MG63 (cell line): ENCODE measurements around the gene SAMD1. TPM values are rescaled to one million over a fixed set of nuclear protein-coding genes. Genes with fewer than 3 reads are reported as not detected.

ENCODE experiments used
- DNase-seq: peaks from one replicate; pipeline ENCODE4 v3.0.0-alpha.2; 2020
- H3K27me3 ChIP-seq: fragments of 250-450 bp; sonication (Bioruptor Pico); 2 replicates; pipeline ENCODE4 v1.5.1; 2020; ENCODE audit warnings: mild to moderate bottlenecking, moderate library complexity
- H3K36me3 ChIP-seq: fragments of 250-450 bp; sonication (Bioruptor Pico); 2 replicates; pipeline ENCODE4 v1.5.1; 2020; ENCODE audit warnings: mild to moderate bottlenecking, moderate library complexity
- H3K4me3 ChIP-seq: fragments of 250-450 bp; sonication (Bioruptor Pico); 2 replicates; pipeline ENCODE4 v1.5.1; 2020; ENCODE audit warnings: mild to moderate bottlenecking, moderate library complexity
- H3K9me3 ChIP-seq: fragments of 250-450 bp; sonication (Bioruptor Pico); 2 replicates; pipeline ENCODE4 v1.5.1; 2020; ENCODE audit warnings: mild to moderate bottlenecking, moderate library complexity
- total RNA-seq: library from RNA; depleted of rRNA; stranded (reverse); fragments of >200 nt; shearing (Covaris generic); gene quantifications from 2 replicates; pipeline ENCODE4 v1.2.3, GENCODE V29; 2014; ENCODE audit warnings: low replicate concordance

SAMD1 gene
- total RNA-seq, 1 experiment from 2014 or later = 99.7 TPM

GRCh38 chr19:14116918-14117578 lies 26.5 kb upstream of the SAMD1 start:
- Histone ChIP-seq H3K36me3 (peaks cover 6% of the 10 kb centered on the region), H3K9me3 (no peaks in the 10 kb centered on the region), H3K27me3 (no peaks in the 10 kb centered on the region), H3K4me3 (peak overlapping the region; percentile 77)
- DNase-seq = no peak

- DNase-seq = no peak
- no peaks in the 10 kb centered on the region for H3K9me3 ChIP-seq
- H3K27me3 ChIP-seq = no peaks in the 10 kb centered on the region
- peak overlapping the region; percentile 77 for H3K4me3 ChIP-seq
- H3K36me3 ChIP-seq = peaks cover 6% of the 10 kb centered on the region
Observed at GRCh38 chr19:14116525-14116917, 26.0 kb upstream of the SAMD1 start.

GRCh38 chr19:14115756-14116155 lies 25.2 kb upstream of the SAMD1 start:
- no peaks in the 10 kb centered on the region for H3K27me3 ChIP-seq
- no peak overlapping the region; the same call in 1 of the 2 replicates for H3K4me3 ChIP-seq
- DNase-seq = no peak
- peaks cover 6% of the 10 kb centered on the region for H3K36me3 ChIP-seq
- no peaks in the 10 kb centered on the region for H3K9me3 ChIP-seq

GRCh38 chr19:14114854-14115253 lies 24.3 kb upstream of the SAMD1 start:
- H3K4me3 ChIP-seq = no peak overlapping the region
- H3K27me3 ChIP-seq = no peaks in the 10 kb centered on the region
- H3K9me3 ChIP-seq = no peaks in the 10 kb centered on the region
- H3K36me3 ChIP-seq = peaks cover 4% of the 10 kb centered on the region
- DNase-seq = peak; percentile 49

- H3K36me3 ChIP-seq = peaks cover under 1% of the 10 kb centered on the region
- no peak overlapping the region for H3K4me3 ChIP-seq
- DNase-seq = no peak
- H3K9me3 ChIP-seq = no peaks in the 10 kb centered on the region
- no peaks in the 10 kb centered on the region for H3K27me3 ChIP-seq
Observed at GRCh38 chr19:14114439-14114838, 23.9 kb upstream of the SAMD1 start.

- Histone ChIP-seq H3K36me3 (no peaks in the 10 kb centered on the region; the same call in none of the 2 replicates), H3K9me3 (no peaks in the 10 kb centered on the region), H3K4me3 (no peak overlapping the region), H3K27me3 (no peaks in the 10 kb centered on the region)
- DNase-seq = peak; percentile 29
Observed at GRCh38 chr19:14113762-14114414, 23.3 kb upstream of the SAMD1 start.

GRCh38 chr19:14112809-14113385 lies 22.3 kb upstream of the SAMD1 start:
- Histone ChIP-seq H3K9me3 (no peaks in the 10 kb centered on the region), H3K27me3 (no peaks in the 10 kb centered on the region), H3K36me3 (peaks cover 5% of the 10 kb centered on the region), H3K4me3 (no peak overlapping the region)
- no peak for DNase-seq

- H3K27me3 ChIP-seq = no peaks in the 10 kb centered on the region
- peaks cover 12% of the 10 kb centered on the region for H3K36me3 ChIP-seq
- H3K4me3 ChIP-seq = no peak overlapping the region
- no peaks in the 10 kb centered on the region for H3K9me3 ChIP-seq
- no peak for DNase-seq
Observed at GRCh38 chr19:14112051-14112808, 21.7 kb upstream of the SAMD1 start.

GRCh38 chr19:14111486-14111885 lies 20.9 kb upstream of the SAMD1 start:
- no peaks in the 10 kb centered on the region for H3K27me3 ChIP-seq

GRCh38 chr19:14110650-14111049 lies 20.1 kb upstream of the SAMD1 start:
- no peak overlapping the region for H3K4me3 ChIP-seq
- no peaks in the 10 kb centered on the region for H3K27me3 ChIP-seq
- no peaks in the 10 kb centered on the region for H3K9me3 ChIP-seq
- DNase-seq = no peak
- peaks cover 22% of the 10 kb centered on the region for H3K36me3 ChIP-seq

More at GRCh38 chr19:14111486-14111885, 20.9 kb upstream of the SAMD1 start:
- no peak for DNase-seq
- no peaks in the 10 kb centered on the region for H3K9me3 ChIP-seq
- no peak overlapping the region for H3K4me3 ChIP-seq
- peaks cover 16% of the 10 kb centered on the region for H3K36me3 ChIP-seq

- DNase-seq = peak; percentile 58
Observed at GRCh38 chr19:14107581-14108461, 17.3 kb upstream of the SAMD1 start.

GRCh38 chr19:14106840-14107239 lies 16.3 kb upstream of the SAMD1 start:
- no peaks in the 10 kb centered on the region for H3K27me3 ChIP-seq
- H3K4me3 ChIP-seq = no peak overlapping the region
- DNase-seq = no peak
- H3K36me3 ChIP-seq = peaks cover 40% of the 10 kb centered on the region
- no peaks in the 10 kb centered on the region for H3K9me3 ChIP-seq

More at GRCh38 chr19:14107581-14108461, 17.3 kb upstream of the SAMD1 start:
- H3K36me3 ChIP-seq = peaks cover 32% of the 10 kb centered on the region
- H3K4me3 ChIP-seq = no peak overlapping the region
- no peaks in the 10 kb centered on the region for H3K9me3 ChIP-seq
- H3K27me3 ChIP-seq = no peaks in the 10 kb centered on the region

- Histone ChIP-seq H3K27me3 (no peaks in the 10 kb centered on the region), H3K36me3 (peaks cover 52% of the 10 kb centered on the region), H3K4me3 (no peak overlapping the region), H3K9me3 (no peaks in the 10 kb centered on the region)
- DNase-seq = no peak
Observed at GRCh38 chr19:14105680-14106079, 15.1 kb upstream of the SAMD1 start.

- Histone ChIP-seq H3K36me3 (peaks cover 55% of the 10 kb centered on the region), H3K4me3 (no peak overlapping the region), H3K9me3 (no peaks in the 10 kb centered on the region), H3K27me3 (no peaks in the 10 kb centered on the region)
- DNase-seq = no peak
Observed at GRCh38 chr19:14103310-14103709, 12.8 kb upstream of the SAMD1 start.

- DNase-seq = no peak
- Histone ChIP-seq H3K27me3 (no peaks in the 10 kb centered on the region), H3K36me3 (peaks cover 50% of the 10 kb centered on the region), H3K4me3 (no peak overlapping the region), H3K9me3 (no peaks in the 10 kb centered on the region)
Observed at GRCh38 chr19:14102756-14103155, 12.2 kb upstream of the SAMD1 start.

- no peak overlapping the region for H3K4me3 ChIP-seq
- H3K36me3 ChIP-seq = peaks cover 46% of the 10 kb centered on the region
- H3K27me3 ChIP-seq = no peaks in the 10 kb centered on the region
- DNase-seq = no peak
- H3K9me3 ChIP-seq = no peaks in the 10 kb centered on the region
Observed at GRCh38 chr19:14102102-14102696, 11.6 kb upstream of the SAMD1 start.
